NT2/D1 (cell line): ENCODE results near the gene BAIAP2L2.

Experiments used
- DNase-seq: peaks from one replicate; pipeline ENCODE4 v3.0.0-alpha.2; 2011; ENCODE audit warnings: low read depth, low spot score
- H3K27me3 ChIP-seq: 2 replicates; pipeline ENCODE4 v1.6.0; 2011; ENCODE audit warnings: mild to moderate bottlenecking; ENCODE audit not compliant: insufficient read length, insufficient read depth
- H3K36me3 ChIP-seq: 2 replicates; pipeline ENCODE4 v1.6.1; 2011; ENCODE audit warnings: mild to moderate bottlenecking, low read length, mixed read lengths; ENCODE audit not compliant: insufficient read depth, insufficient read length
- H3K4me1 ChIP-seq: 2 replicates; pipeline ENCODE4 v1.5.1; 2011; ENCODE audit not compliant: insufficient read depth, insufficient read length
- H3K4me3 ChIP-seq: 2 replicates; pipeline ENCODE4 v1.5.1; 2011; ENCODE audit warnings: low read depth; ENCODE audit not compliant: insufficient read length
- H3K9ac ChIP-seq: 2 replicates; pipeline ENCODE4 v1.6.0; 2011; ENCODE audit warnings: low read depth; ENCODE audit not compliant: insufficient read length
- H3K9me3 ChIP-seq: 2 replicates; pipeline ENCODE4 v1.5.1; 2011; ENCODE audit warnings: mild to moderate bottlenecking, low read length; ENCODE audit not compliant: insufficient read depth
- SUZ12 ChIP-seq: IDR thresholded peaks from 2 replicates; pipeline ENCODE4 v1.6.1; 2011; ENCODE audit not compliant: insufficient read length, insufficient read depth; ENCODE audit errors: extremely low read depth
- YY1 ChIP-seq: IDR thresholded peaks from 2 replicates; pipeline ENCODE4 v1.6.1; 2011; ENCODE audit not compliant: insufficient read length, insufficient read depth
- ZNF274 ChIP-seq: IDR thresholded peaks from 2 replicates; pipeline ENCODE4 v1.6.1; 2011; ENCODE audit warnings: mild to moderate bottlenecking, low read depth, low read length

The BAIAP2L2 gene

DNA sequence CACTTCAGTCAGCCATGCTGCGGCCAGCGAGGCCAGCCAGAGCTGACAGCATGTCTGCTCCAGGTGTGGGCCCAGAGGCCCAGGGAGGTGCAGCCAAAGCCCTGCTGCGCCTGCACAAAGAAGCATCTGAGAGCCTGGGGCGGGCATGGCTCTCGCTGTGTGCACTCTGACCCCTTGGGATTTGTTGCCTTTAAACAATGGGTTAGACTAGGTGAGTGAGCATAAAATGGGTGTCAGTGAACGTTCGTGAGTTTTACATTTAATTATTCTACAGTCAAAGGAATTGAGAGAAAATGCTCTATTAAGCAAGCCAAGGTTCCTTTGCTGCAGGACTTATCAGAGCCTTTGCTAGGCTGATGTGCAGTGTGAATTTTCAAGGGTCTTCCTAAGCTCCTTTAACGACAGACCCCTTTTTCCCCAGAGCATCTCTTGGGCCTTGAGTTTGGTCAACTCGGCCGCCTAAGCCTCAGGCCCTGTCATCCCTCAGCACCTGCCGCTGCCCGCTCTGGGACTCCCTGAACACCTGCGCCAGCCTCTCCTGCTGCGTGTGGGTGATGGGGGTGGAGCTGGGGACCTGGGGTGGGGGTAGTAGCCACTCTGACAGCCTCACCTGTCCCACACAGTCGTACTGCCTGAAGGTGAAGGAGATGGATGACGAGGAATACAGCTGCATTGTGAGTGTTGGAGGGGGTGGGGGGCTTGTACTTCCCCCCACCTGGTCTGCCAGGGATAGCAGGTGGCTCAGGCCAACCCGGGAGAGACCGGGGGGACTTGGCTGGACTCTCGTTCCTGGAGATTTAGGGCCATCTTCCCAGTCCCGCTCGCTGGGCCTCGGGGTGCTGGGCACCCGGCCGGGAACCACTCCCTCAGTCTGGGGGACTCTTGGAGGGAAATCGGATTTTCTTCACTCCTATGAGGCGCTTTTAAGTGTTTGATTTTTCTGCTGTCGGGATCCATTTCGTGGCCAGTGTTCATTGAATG lies 37.0 kb downstream of the BAIAP2L2 start:
- TF ChIP-seq YY1 (no peak), SUZ12 (no peak), ZNF274 (no peak)
- no peaks in the 10 kb centered on the region for H3K27me3 ChIP-seq

DNA sequence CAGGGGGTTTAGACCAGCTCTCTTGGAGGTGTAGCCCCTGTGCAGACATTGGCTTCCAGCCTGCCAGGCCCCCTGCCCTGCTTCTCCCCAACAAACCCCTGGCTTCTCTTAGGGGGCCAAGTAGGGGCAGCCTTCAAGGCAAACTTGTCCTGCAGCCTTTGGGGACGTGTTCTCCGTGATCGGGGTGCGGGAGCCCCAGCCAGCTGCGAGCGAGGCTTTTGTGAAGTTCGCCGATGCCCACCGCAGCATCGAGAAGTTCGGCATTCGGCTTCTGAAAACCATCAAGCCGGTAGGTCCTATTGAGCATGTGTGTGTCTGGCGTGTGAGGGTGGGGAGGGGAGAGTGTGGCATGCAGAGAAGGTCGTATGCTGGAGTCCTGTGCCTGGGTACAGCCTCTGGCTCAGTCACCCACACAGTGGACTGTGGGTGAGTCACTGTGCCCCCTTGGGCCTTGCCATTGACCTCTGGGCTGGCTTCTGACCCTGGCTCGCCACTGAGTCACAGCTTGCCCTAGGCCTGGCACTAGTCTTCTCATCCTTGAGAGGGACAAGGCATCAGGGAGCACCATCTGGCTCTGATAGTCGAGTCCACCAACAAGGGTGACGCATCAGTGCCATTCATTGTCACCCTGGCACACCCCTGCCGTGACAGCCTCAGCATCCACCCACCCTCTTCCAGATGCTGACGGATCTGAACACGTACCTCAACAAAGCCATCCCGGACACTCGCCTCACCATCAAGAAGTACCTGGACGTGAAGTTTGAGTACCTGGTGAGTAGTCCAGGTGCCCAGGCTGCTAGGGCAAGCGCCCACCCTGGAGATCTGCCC lies 37.9 kb downstream of the BAIAP2L2 start:
- Histone ChIP-seq H3K4me3 (no peak overlapping the region), H3K9ac (no peak overlapping the region), H3K4me1 (peaks cover 10% of the 10 kb centered on the region), H3K36me3 (peaks cover 31% of the 10 kb centered on the region), H3K27me3 (no peaks in the 10 kb centered on the region), H3K9me3 (no peaks in the 10 kb centered on the region)
- TF ChIP-seq SUZ12 (no peak), ZNF274 (no peak), YY1 (no peak)
- DNase-seq, result no peak

More for the DNA sequence above, 37.0 kb downstream of the BAIAP2L2 start:
- no peak for DNase-seq
- Histone ChIP-seq H3K4me3 (no peak overlapping the region), H3K9ac (no peak overlapping the region), H3K9me3 (no peaks in the 10 kb centered on the region), H3K4me1 (peaks cover 10% of the 10 kb centered on the region), H3K36me3 (peaks cover 29% of the 10 kb centered on the region)

DNA sequence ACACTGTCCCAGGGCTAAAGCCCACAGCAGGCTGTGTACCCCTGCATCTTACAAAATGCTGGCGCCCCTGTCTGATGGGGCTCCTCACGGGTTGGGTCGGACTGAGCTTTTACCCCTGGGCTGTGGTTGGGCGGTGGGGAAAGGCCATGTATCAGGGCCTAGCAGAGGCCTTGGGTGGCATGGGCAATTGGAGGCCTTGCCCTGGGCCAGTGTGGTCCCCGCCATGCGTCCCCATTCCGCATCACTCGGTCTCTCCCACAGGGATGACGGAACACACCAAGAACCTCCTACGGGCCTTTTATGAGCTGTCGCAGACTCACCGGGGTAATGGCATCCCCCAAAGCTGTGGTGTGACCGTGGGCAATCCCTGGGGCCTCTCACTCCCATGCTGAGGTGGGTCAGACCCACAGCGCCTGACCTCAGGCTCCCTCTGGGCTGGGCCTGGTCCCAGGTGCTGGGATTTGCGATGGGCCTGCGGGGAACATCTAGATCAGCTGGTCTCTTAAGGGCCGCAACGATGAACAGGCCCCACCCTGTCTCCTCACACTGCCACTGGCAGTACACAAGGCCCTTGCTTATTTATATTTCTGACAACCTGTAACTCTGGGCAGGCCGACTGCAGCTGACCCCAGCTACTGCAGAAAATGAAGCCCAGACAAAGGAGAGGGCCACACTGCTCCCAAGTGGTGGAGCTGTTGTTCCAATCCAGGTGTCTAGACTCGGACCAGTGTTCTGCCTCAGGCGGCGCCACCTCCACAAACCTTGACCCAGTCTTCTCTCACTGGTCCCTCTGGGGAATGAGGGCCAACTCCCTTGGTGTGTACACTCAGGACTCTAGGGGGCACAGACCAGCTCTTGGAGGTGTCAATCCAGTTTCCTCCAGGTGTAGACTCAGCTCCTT lies 38.8 kb downstream of the BAIAP2L2 start:
- Histone ChIP-seq H3K27me3 (no peaks in the 10 kb centered on the region), H3K9ac (no peak overlapping the region), H3K9me3 (no peaks in the 10 kb centered on the region), H3K4me1 (peaks cover 8% of the 10 kb centered on the region), H3K36me3 (peaks cover 32% of the 10 kb centered on the region), H3K4me3 (no peak overlapping the region)
- no peak for DNase-seq
- TF ChIP-seq YY1, result no peak
- no peak for TF ChIP-seq SUZ12
- TF ChIP-seq ZNF274, result no peak

DNA sequence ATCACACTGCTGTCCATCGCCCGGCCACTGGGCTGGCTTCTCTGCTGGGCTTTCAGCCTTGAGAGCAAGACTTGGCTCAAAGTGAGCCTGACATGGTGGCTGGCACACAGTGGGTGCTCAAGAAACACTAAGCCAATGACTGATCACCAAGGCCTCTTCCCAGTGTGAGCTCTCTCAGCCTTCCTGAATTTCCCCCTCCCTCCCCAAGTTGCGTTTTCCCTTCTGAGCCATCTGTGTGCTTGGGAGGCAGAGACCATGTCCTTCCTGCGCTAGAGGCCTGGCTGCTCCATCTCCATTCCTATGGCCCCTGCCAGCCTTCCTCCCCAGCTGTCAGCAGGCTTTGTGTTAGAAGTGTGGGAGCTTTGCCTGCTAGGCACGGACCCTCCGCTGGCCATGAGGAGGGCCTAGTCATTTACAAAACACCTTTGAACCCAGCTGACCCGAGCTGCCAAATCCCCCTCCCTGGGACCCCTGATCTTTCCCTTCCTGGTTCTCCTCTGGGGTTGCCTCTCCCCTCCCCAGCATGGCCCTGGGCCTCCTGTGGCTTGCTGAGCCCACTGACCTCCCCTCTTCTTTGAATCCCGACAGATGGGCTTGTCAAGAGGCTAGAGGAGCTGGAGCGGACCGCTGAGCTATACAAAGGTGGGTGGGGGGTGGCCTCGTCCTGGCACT lies 40.1 kb downstream of the BAIAP2L2 start:
- Histone ChIP-seq H3K27me3 (no peaks in the 10 kb centered on the region), H3K36me3 (peaks cover 44% of the 10 kb centered on the region), H3K4me1 (peaks cover 6% of the 10 kb centered on the region), H3K9me3 (no peaks in the 10 kb centered on the region), H3K4me3 (no peak overlapping the region), H3K9ac (no peak overlapping the region)
- no peak for DNase-seq
- TF ChIP-seq ZNF274, result no peak
- TF ChIP-seq SUZ12, result no peak

GRCh38 chr22:38069372-38070249 lies 40.9 kb downstream of the BAIAP2L2 start:
- TF ChIP-seq ZNF274, result no peak
- no peak for TF ChIP-seq SUZ12
- TF ChIP-seq YY1, result no peak
- DNase-seq, result no peak
- Histone ChIP-seq H3K36me3 (peaks cover 47% of the 10 kb centered on the region), H3K9ac (no peak overlapping the region), H3K27me3 (no peaks in the 10 kb centered on the region), H3K4me3 (no peak overlapping the region), H3K4me1 (no peaks in the 10 kb centered on the region), H3K9me3 (no peaks in the 10 kb centered on the region)
